NCI-H2227 treated with DMSO at 0.1 percent for 48 hours (cell line): Measurements from ENCODE around the gene TST.
"Not testable (repeated sequence)": the region's sequence is repeated elsewhere in the genome, so short reads cannot be mapped to it uniquely, and the experiment has no call there.

ENCODE experiments used
- DNase-seq: peaks from one replicate; lab custom pipeline; 2025; lab: John Stamatoyannopoulos, UW

The TST gene

GRCh38 chr22:37014415-37014806 is 4.8 kb downstream of the TST start:
- no peak for DNase-seq

- no peak for DNase-seq
These were observed 6.3 kb downstream of the TST start for GRCh38 chr22:37012956-37013355.

GRCh38 chr22:37012262-37012904 is 6.9 kb downstream of the TST start:
- DNase-seq, result no peak

- no peak for DNase-seq
These were observed 7.8 kb downstream of the TST start for GRCh38 chr22:37011472-37011871.

- no peak for DNase-seq
These were observed 8.3 kb downstream of the TST start for GRCh38 chr22:37010976-37011375.

- DNase-seq, result no peak
These were observed 9.1 kb downstream of the TST start for GRCh38 chr22:37010174-37010573.

GRCh38 chr22:37009490-37009889 is 9.8 kb downstream of the TST start:
- no peak for DNase-seq

- DNase-seq, result no peak
These were observed 10.9 kb downstream of the TST start for GRCh38 chr22:37008365-37008764.

- no peak for DNase-seq
These were observed 11.6 kb downstream of the TST start for GRCh38 chr22:37007651-37008050.

- no peak for DNase-seq
These were observed 16.6 kb downstream of the TST start for GRCh38 chr22:37002633-37003032.

GRCh38 chr22:37001826-37002225 is 17.4 kb downstream of the TST start:
- DNase-seq, result no peak

GRCh38 chr22:37000676-37001534 is 18.3 kb downstream of the TST start:
- no peak for DNase-seq

GRCh38 chr22:36999463-36999862 is 19.8 kb downstream of the TST start:
- DNase-seq, result no peak

GRCh38 chr22:36998620-36999351 is 20.5 kb downstream of the TST start:
- DNase-seq, result no peak

GRCh38 chr22:36997746-36998145 is 21.5 kb downstream of the TST start:
- no peak for DNase-seq

- DNase-seq, result no peak
These were observed 28.0 kb downstream of the TST start for GRCh38 chr22:36991206-36991605.

- no peak for DNase-seq
These were observed 28.8 kb downstream of the TST start for GRCh38 chr22:36990457-36990856.

GRCh38 chr22:36989012-36989411 is 30.2 kb downstream of the TST start:
- DNase-seq, result not testable (repeated sequence)

GRCh38 chr22:36988075-36988832 is 31.0 kb downstream of the TST start:
- DNase-seq, result no peak

- no peak for DNase-seq
These were observed 32.9 kb downstream of the TST start for GRCh38 chr22:36986242-36986821.

- DNase-seq, result no peak
These were observed 33.9 kb downstream of the TST start for GRCh38 chr22:36985211-36985889.
